OCI-LY7 (cell line): ENCODE data around the gene RALA. TPM values are rescaled to one million over a fixed set of nuclear protein-coding genes. Genes with fewer than 3 reads are reported as not detected.

Source experiments
- BruUV-seq: library from RNA; stranded (reverse); fragments of 400-500 nt; replicated peaks from 2 replicates; lab custom pipeline; 2021; lab: Mats Ljungman, UMichigan
- CTCF ChIA-PET: fragments of 300-600 bp; sonication (Branson Sonifier 250); formaldehyde crosslinking; loops from one replicate; lab custom pipeline; 2022; ENCODE audit warnings: antibody characterized with exemption; ENCODE audit not compliant: unreplicated experiment; lab: Charles Lee
- POLR2A ChIA-PET: fragments of 300-600 bp; sonication (Branson Sonifier 250); formaldehyde crosslinking; loops from one replicate; lab custom pipeline; 2022; ENCODE audit warnings: antibody characterized with exemption; lab: Charles Lee
- DNase-seq: peaks from one replicate; pipeline ENCODE4 v3.0.0-alpha.2; 2015; ENCODE audit warnings: low spot score
- H2AFZ ChIP-seq: fragments of 200-600 bp; sonication (generic), shearing (Covaris generic); 2 replicates; pipeline ENCODE4 v1.6.1; 2014; ENCODE audit warnings: mild to moderate bottlenecking, antibody characterized with exemption, low read length, moderate library complexity
- H3K27ac ChIP-seq: fragments of 200-600 bp; sonication (generic); 2 replicates; pipeline ENCODE4 v1.5.1; 2014; ENCODE audit warnings: mixed run types, low read depth, mild to moderate bottlenecking, moderate library complexity, low read length, inconsistent platforms; ENCODE audit not compliant: poor library complexity, severe bottlenecking
- H3K36me3 ChIP-seq: fragments of 200-600 bp; sonication (generic); 2 replicates; pipeline ENCODE4 v1.6.1; 2014; ENCODE audit warnings: mild to moderate bottlenecking, antibody characterized with exemption, low read length, moderate library complexity, mixed read lengths; ENCODE audit not compliant: insufficient read depth
- H3K4me1 ChIP-seq: fragments of 200-600 bp; sonication (generic); 2 replicates; pipeline ENCODE4 v1.5.1; 2014; ENCODE audit warnings: mild to moderate bottlenecking, low read length; ENCODE audit not compliant: insufficient read depth, poor library complexity, severe bottlenecking
- H3K4me2 ChIP-seq: fragments of 200-600 bp; sonication (generic); 2 replicates; pipeline ENCODE4 v1.6.1; 2014; ENCODE audit warnings: mild to moderate bottlenecking, low read length
- H3K4me3 ChIP-seq: fragments of 200-600 bp; sonication (generic); 2 replicates; pipeline ENCODE4 v1.5.1; 2014; ENCODE audit warnings: mild to moderate bottlenecking, low read depth, low read length; ENCODE audit not compliant: poor library complexity, severe bottlenecking
- H3K79me2 ChIP-seq: fragments of 200-600 bp; sonication (generic); 2 replicates; pipeline ENCODE4 v1.6.1; 2016; ENCODE audit warnings: low read depth, mild to moderate bottlenecking, low read length, moderate library complexity, mixed read lengths; ENCODE audit not compliant: insufficient read depth
- H3K9me2 ChIP-seq: fragments of 200-600 bp; sonication (generic); 2 replicates; pipeline ENCODE4 v1.6.1; 2016; ENCODE audit warnings: mild to moderate bottlenecking, low read length, mixed read lengths; ENCODE audit not compliant: insufficient read depth
- H3K9me3 ChIP-seq: fragments of 200-600 bp; sonication (generic); 2 replicates; pipeline ENCODE4 v1.6.1; 2014; ENCODE audit warnings: mild to moderate bottlenecking, mixed run types, low read length, mixed read lengths
- H4K20me1 ChIP-seq: fragments of 200-600 bp; sonication (generic); 2 replicates; pipeline ENCODE4 v1.6.1; 2014; ENCODE audit warnings: mild to moderate bottlenecking, antibody characterized with exemption, low read length, moderate library complexity, mixed read lengths; ENCODE audit not compliant: insufficient read depth
- CTCF ChIP-seq: fragments of 200-600 bp; sonication (generic); conservative IDR thresholded peaks from 2 replicates; pipeline ENCODE4 v1.5.1; 2014; ENCODE audit warnings: mild to moderate bottlenecking, antibody characterized with exemption, low read length, moderate library complexity, mixed read lengths
- EZH2phosphoT487 ChIP-seq: fragments of 200-600 bp; sonication (generic); IDR thresholded peaks from 2 replicates; pipeline ENCODE4 v1.6.1; 2018; ENCODE audit warnings: low read depth, borderline replicate concordance, mild to moderate bottlenecking, mixed run types, antibody characterized with exemption, low read length, moderate library complexity, mixed read lengths
- intact Hi-C: fragments of 100-400 bp; cut with micrococcal nuclease; formaldehyde crosslinking; loops from one replicate; pipeline ENCODE4 v1.10.0; 2022; ENCODE audit not compliant: unreplicated experiment
- total RNA-seq, 2 experiments: library from RNA; depleted of rRNA in 1 of 2; stranded (reverse); fragments of >200 nt in 1 of 2; shearing (Covaris generic) in 1 of 2; gene quantifications; 2 replicates each; pipeline ENCODE4 v1.2.3, GENCODE V29; 2014 to 2022

RALA gene
- total RNA-seq, 2 experiments from 2014 or later = 6.4 to 31.0 TPM

- Histone ChIP-seq H3K4me3 (peak overlapping the region; percentile 86), H3K4me2 (peak overlapping the region; percentile 91), H3K79me2 (peaks cover 48% of the 10 kb centered on the region), H3K9me3 (no peaks in the 10 kb centered on the region), H3K27ac (no peak overlapping the region), H3K9me2 (no peaks in the 10 kb centered on the region), H4K20me1 (peaks cover 18% of the 10 kb centered on the region), H2AFZ (no peak overlapping the region), H3K36me3 (peaks cover 8% of the 10 kb centered on the region), H3K4me1 (peaks cover 27% of the 10 kb centered on the region)
- POLR2A ChIA-PET = interaction anchor here (0.6 to 1.3 kb wide), 6 partner anchors 27 to 322 kb away, joined by 3 to 6 read pairs (median 3); no protein-coding TSS in a partner anchor
- no peak for DNase-seq
- CTCF ChIA-PET = no interaction called here
- intact Hi-C loops = loop anchor here (5.0 kb wide), 2 partner anchors 122 to 507 kb away; partner anchors contain the start of gene MPLKIP
- no TSS peak for BruUV-seq
- TF ChIP-seq CTCF = no peak
- TF ChIP-seq EZH2phosphoT487 = no peak
Observed at GRCh38 chr7:39624935-39625694, 1.7 kb downstream of the RALA start.

GRCh38 chr7:39631736-39632308, 8.4 kb downstream of the RALA start:
- CTCF ChIA-PET = no interaction called here

More at GRCh38 chr7:39631736-39632308, 8.4 kb downstream of the RALA start:
- intact Hi-C loops = no loop called here
- Histone ChIP-seq H3K4me1 (peaks cover 9% of the 10 kb centered on the region), H2AFZ (no peak overlapping the region), H3K79me2 (peaks cover 35% of the 10 kb centered on the region), H4K20me1 (no peaks in the 10 kb centered on the region), H3K27ac (no peak overlapping the region), H3K9me2 (no peaks in the 10 kb centered on the region), H3K4me2 (no peak overlapping the region), H3K36me3 (peaks cover 47% of the 10 kb centered on the region), H3K4me3 (no peak overlapping the region), H3K9me3 (no peaks in the 10 kb centered on the region)
- BruUV-seq = no TSS peak
- no peak for TF ChIP-seq CTCF
- TF ChIP-seq EZH2phosphoT487 = no peak
- no peak for DNase-seq
- POLR2A ChIA-PET = interaction anchor here (0.7 to 0.9 kb wide), 2 partner anchors 9 to 102 kb away, joined by 3 read pairs; partner anchors contain the start of gene RALA
